ENCODE measurements around the gene ELMO1. TPM values are rescaled to one million over a fixed set of nuclear protein-coding genes. Genes with fewer than 3 reads are reported as not detected.

Gene ELMO1
- total and polyA plus RNA-seq, 2 donors from 2014 or later: 6.0 to 35.4 TPM

DNA sequence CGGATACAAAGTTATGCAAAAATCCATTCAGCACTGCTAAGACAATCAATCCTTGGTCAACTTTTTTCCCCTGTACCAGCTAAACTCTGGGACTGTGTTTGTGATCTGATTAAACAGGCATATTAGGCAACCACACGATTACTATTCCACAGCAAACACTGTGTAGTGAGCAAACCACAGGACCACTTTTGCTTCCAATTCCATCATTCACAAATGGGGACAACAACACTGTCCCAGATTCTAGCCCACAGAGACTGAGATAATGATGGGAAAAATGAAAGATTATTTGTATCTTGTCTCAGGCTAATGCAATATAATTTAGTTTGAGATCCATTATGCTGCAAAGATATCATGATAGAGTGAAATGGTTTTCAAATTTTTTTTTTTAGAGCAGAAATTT is 560.7 kb downstream of the ELMO1 start:
- no peaks in the 10 kb centered on the region for H3K4me1 ChIP-seq (ENCODE audit: control insufficient read depth in 2 of 3, insufficient read depth in 2 of 3, low read depth in 1 of 3, low read length in 3 of 3)
- no peaks in the 10 kb centered on the region for H3K36me3 ChIP-seq (ENCODE audit: control insufficient read depth in 2 of 3, insufficient read depth in 3 of 3, low read length in 3 of 3)
- no peak overlapping the region for H3K27ac ChIP-seq (ENCODE audit: low read depth in 2 of 2, low read length in 2 of 2)
- no peak overlapping the region for H3K4me3 ChIP-seq (ENCODE audit: low read length in 3 of 3)
- DNase-seq: no peak
- intact Hi-C loops (cut with DNase I): no loop called here
- FAIRE-seq: no peak
- no peaks in the 10 kb centered on the region for H3K9me3 ChIP-seq (ENCODE audit: control insufficient read depth in 2 of 3, insufficient read depth in 1 of 3, low read length in 3 of 3)
- H3K9ac ChIP-seq (ENCODE audit: low read length in 3 of 3): no peak overlapping the region
- no peaks in the 10 kb centered on the region for H3K27me3 ChIP-seq (ENCODE audit: control insufficient read depth, insufficient read depth, low read length)
- TF ChIP-seq, protein P1, sequence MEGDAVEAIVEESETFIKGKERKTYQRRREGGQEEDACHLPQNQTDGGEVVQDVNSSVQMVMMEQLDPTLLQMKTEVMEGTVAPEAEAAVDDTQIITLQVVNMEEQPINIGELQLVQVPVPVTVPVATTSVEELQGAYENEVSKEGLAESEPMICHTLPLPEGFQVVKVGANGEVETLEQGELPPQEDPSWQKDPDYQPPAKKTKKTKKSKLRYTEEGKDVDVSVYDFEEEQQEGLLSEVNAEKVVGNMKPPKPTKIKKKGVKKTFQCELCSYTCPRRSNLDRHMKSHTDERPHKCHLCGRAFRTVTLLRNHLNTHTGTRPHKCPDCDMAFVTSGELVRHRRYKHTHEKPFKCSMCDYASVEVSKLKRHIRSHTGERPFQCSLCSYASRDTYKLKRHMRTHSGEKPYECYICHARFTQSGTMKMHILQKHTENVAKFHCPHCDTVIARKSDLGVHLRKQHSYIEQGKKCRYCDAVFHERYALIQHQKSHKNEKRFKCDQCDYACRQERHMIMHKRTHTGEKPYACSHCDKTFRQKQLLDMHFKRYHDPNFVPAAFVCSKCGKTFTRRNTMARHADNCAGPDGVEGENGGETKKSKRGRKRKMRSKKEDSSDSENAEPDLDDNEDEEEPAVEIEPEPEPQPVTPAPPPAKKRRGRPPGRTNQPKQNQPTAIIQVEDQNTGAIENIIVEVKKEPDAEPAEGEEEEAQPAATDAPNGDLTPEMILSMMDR (IDR thresholded peaks at IDR 0.05; ENCODE audit: borderline replicate concordance, extremely low read depth, insufficient read depth): no peak

DNA sequence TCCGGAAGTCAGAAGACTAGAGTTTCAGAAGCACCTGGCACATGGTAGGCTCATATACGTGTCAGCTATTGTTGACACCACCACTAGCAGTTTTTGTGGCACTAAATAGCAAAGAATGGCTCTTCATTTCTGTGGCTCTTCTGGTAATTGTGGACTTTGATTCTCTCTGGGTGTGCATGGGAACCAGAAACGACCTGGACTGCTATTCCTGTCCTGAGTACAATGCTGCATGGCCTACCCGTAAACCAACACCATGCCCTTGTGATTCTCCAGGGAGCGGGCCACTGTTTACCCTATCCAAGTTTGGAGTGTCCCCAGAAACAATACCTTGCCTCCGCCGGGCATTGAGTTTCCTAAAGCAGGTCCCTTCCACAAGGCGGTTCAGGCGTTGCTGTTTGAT is 561.4 kb downstream of the ELMO1 start:
- Histone ChIP-seq H3K36me3 (ENCODE audit: control insufficient read depth in 2 of 3, insufficient read depth in 3 of 3, low read length in 3 of 3) (no peaks in the 10 kb centered on the region), H3K9me3 (ENCODE audit: control insufficient read depth in 2 of 3, insufficient read depth in 1 of 3, low read length in 3 of 3) (no peaks in the 10 kb centered on the region), H3K9ac (ENCODE audit: low read length in 3 of 3) (no peak overlapping the region), H3K4me1 (ENCODE audit: control insufficient read depth in 2 of 3, insufficient read depth in 2 of 3, low read depth in 1 of 3, low read length in 3 of 3) (no peaks in the 10 kb centered on the region), H3K4me3 (ENCODE audit: low read length in 3 of 3) (no peak overlapping the region), H3K27me3 (ENCODE audit: control insufficient read depth, insufficient read depth, low read length) (no peaks in the 10 kb centered on the region), H3K27ac (ENCODE audit: low read depth in 2 of 2, low read length in 2 of 2) (no peak overlapping the region)
- TF ChIP-seq, protein P1 (IDR thresholded peaks at IDR 0.05; ENCODE audit: borderline replicate concordance, extremely low read depth, insufficient read depth): no peak
- FAIRE-seq (no peak), DNase-seq (no peak)
- intact Hi-C loops (cut with DNase I): no loop called here

DNA sequence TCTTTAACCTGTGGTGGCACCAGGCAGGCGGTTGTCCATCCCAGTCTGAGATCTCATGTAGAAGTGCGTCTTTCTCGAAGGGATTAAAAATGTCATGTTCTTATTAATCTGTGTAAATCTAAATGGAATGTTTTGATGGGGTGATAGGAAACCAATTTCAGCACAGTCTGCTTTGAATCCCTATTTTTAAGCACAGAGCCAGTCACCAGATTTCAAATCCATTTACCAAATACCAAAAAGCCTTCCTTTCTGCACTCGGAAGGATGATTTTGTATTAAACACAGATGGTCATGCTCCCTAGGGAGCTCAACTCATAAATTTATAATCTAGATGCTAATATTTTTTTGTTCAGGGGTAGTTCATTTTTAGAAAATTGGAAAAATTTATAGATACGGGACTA is 563.8 kb downstream of the ELMO1 start:
- Histone ChIP-seq H3K9ac (ENCODE audit: low read length in 3 of 3) (no peak overlapping the region), H3K4me1 (ENCODE audit: control insufficient read depth in 2 of 3, insufficient read depth in 2 of 3, low read depth in 1 of 3, low read length in 3 of 3) (no peaks in the 10 kb centered on the region), H3K27me3 (ENCODE audit: control insufficient read depth, insufficient read depth, low read length) (no peaks in the 10 kb centered on the region), H3K36me3 (ENCODE audit: control insufficient read depth in 2 of 3, insufficient read depth in 3 of 3, low read length in 3 of 3) (no peaks in the 10 kb centered on the region), H3K9me3 (ENCODE audit: control insufficient read depth in 2 of 3, insufficient read depth in 1 of 3, low read length in 3 of 3) (no peaks in the 10 kb centered on the region), H3K27ac (ENCODE audit: low read depth in 2 of 2, low read length in 2 of 2) (no peak overlapping the region), H3K4me3 (ENCODE audit: low read length in 3 of 3) (no peak overlapping the region)
- no peak for DNase-seq
- intact Hi-C loops (cut with DNase I): no loop called here
- no peak for FAIRE-seq
- TF ChIP-seq, protein P1 (IDR thresholded peaks at IDR 0.05; ENCODE audit: borderline replicate concordance, extremely low read depth, insufficient read depth): no peak

DNA sequence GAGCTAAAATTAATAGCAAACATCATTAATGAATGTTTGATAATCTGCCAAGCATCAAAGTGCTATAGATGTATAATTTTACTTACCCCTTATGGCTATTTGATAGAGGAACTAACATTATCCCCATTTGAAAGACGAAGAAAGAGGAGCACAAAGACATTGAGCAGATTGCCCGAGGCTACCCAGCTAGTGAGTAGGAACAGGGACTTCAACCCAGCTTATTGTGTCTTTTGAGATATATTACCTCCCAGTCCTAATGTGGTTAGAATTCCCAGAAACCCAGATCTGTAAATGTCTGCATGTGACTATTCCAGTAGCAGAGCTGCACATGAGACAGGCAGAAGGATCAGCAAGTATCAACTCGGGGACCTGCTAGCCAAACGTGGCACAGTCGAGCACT is 564.3 kb downstream of the ELMO1 start:
- no peaks in the 10 kb centered on the region for H3K36me3 ChIP-seq (ENCODE audit: control insufficient read depth in 2 of 3, insufficient read depth in 3 of 3, low read length in 3 of 3)
- H3K4me3 ChIP-seq (ENCODE audit: low read length in 3 of 3): no peak overlapping the region
- FAIRE-seq: no peak
- H3K9ac ChIP-seq (ENCODE audit: low read length in 3 of 3): no peak overlapping the region
- TF ChIP-seq, protein P1 (IDR thresholded peaks at IDR 0.05; ENCODE audit: borderline replicate concordance, extremely low read depth, insufficient read depth): no peak
- no peaks in the 10 kb centered on the region for H3K4me1 ChIP-seq (ENCODE audit: control insufficient read depth in 2 of 3, insufficient read depth in 2 of 3, low read depth in 1 of 3, low read length in 3 of 3)
- intact Hi-C loops (cut with DNase I): no loop called here
- no peak overlapping the region for H3K27ac ChIP-seq (ENCODE audit: low read depth in 2 of 2, low read length in 2 of 2)
- H3K9me3 ChIP-seq (ENCODE audit: control insufficient read depth in 2 of 3, insufficient read depth in 1 of 3, low read length in 3 of 3): no peaks in the 10 kb centered on the region
- H3K27me3 ChIP-seq (ENCODE audit: control insufficient read depth, insufficient read depth, low read length): no peaks in the 10 kb centered on the region
- no peak for DNase-seq

Data from kidney (tissue), 14 donors.